Activated T-helper 1 cell treated with Interleukin-2 at 50 U/mL for 16 hours (primary cell): ENCODE data around the gene FXYD5.

Source experiments
- DNase-seq: peaks from one replicate; pipeline ENCODE4 v3.0.0-alpha.2; 2020; ENCODE audit warnings: low read depth

Gene FXYD5

GRCh38 chr19:35154525-35155406 is at the start of gene FXYD5:
Gene FXYD5, plus strand, starts transcription at chr19:35154735. Its CDS starts 816 bp downstream, at chr19:35155551.
- DNase-seq = peak; percentile 58

- no peak for DNase-seq
Measured at GRCh38 chr19:35105047-35105410, 49.5 kb upstream of the FXYD5 start.

- DNase-seq = no peak
Measured at GRCh38 chr19:35105411-35106290, 48.9 kb upstream of the FXYD5 start.

GRCh38 chr19:35106291-35106583 is 48.3 kb upstream of the FXYD5 start:
- no peak for DNase-seq

GRCh38 chr19:35106898-35107541 is 47.5 kb upstream of the FXYD5 start:
- DNase-seq = no peak

GRCh38 chr19:35107545-35107944 is 47.0 kb upstream of the FXYD5 start:
- DNase-seq = no peak

GRCh38 chr19:35108730-35109129 is 45.8 kb upstream of the FXYD5 start:
- DNase-seq = no peak

GRCh38 chr19:35109395-35110112 is 45.0 kb upstream of the FXYD5 start:
- DNase-seq = no peak

- DNase-seq = no peak
Measured at GRCh38 chr19:35110974-35111373, 43.6 kb upstream of the FXYD5 start.

GRCh38 chr19:35112995-35113688 is 41.4 kb upstream of the FXYD5 start:
- no peak for DNase-seq

GRCh38 chr19:35114353-35115176 is 40.0 kb upstream of the FXYD5 start:
- peak; percentile 44 for DNase-seq

GRCh38 chr19:35115177-35115951 is 39.2 kb upstream of the FXYD5 start, which contains the start of gene FXYD3:
Gene FXYD3, plus strand, starts transcription at chr19:35115823. Its CDS starts 3,554 bp downstream, at chr19:35119377.
- DNase-seq = no peak

- DNase-seq = no peak
Measured at GRCh38 chr19:35116072-35116801, 38.3 kb upstream of the FXYD5 start.

GRCh38 chr19:35117116-35117515 is 37.4 kb upstream of the FXYD5 start:
- no peak for DNase-seq

- DNase-seq = no peak
Measured at GRCh38 chr19:35117799-35118198, 36.7 kb upstream of the FXYD5 start.

GRCh38 chr19:35118268-35119020 is 36.1 kb upstream of the FXYD5 start:
- no peak for DNase-seq

GRCh38 chr19:35119091-35119490 is 35.4 kb upstream of the FXYD5 start:
- no peak for DNase-seq

GRCh38 chr19:35119578-35120155 is 34.9 kb upstream of the FXYD5 start:
- DNase-seq = no peak
